GM19395 (cell line): ENCODE results near the gene CCDC88B.
A peak's percentile ranks its signal among the peaks of the same experiment; 100 is the strongest.

Experiments
- ATAC-seq: cut with Tn5 transposase; IDR thresholded peaks from one replicate; pipeline ENCODE4 v1.9.1; 2021; ENCODE audit warnings: mild to moderate bottlenecking, moderate library complexity; ENCODE audit not compliant: unreplicated experiment

The CCDC88B gene

GRCh38 chr11:64339754-64340408 is at the start of gene CCDC88B:
Gene CCDC88B, plus strand, starts transcription at chr11:64340204. Its CDS starts 63 bp downstream, at chr11:64340267.
- peak; percentile 61 for ATAC-seq

- no peak for ATAC-seq
Observed at GRCh38 chr11:64290352-64291261, 49.4 kb upstream of the CCDC88B start.

DNA sequence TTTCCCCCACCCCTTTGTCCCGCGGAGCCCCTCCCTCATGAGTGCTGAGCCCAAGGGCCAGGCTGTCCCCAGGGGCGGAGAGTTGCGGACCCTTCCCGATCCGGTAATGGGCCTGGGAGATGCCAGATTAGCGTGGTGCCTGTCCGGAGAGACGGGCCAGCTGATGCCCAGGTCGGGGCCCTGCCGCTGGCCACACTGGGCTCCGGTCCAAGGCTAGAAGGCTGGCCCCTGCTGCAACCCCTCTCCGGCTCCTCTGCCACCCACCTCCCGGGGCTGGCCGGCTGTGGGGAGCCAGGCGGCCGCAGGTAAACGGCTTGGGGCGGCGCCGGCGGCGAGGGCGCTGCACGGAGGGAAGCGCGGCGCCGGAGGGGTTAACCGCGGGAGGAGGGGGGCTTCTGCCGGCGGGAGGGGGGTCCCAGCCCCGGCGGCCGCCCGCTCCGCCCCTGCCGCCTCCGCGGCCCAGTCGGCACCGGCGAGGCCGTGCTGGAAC is 48.7 kb upstream of the CCDC88B start, which contains the start of gene KCNK4:
KCNK4 (plus strand) TSS at position 41 of the 490 bp plus-strand sequence. CDS start 1,717 bp downstream, outside the sequence.
- no peak for ATAC-seq

GRCh38 chr11:64291752-64292459 is 48.1 kb upstream of the CCDC88B start:
- no peak for ATAC-seq

- no peak for ATAC-seq
Observed at GRCh38 chr11:64292460-64293254, 47.3 kb upstream of the CCDC88B start.

DNA sequence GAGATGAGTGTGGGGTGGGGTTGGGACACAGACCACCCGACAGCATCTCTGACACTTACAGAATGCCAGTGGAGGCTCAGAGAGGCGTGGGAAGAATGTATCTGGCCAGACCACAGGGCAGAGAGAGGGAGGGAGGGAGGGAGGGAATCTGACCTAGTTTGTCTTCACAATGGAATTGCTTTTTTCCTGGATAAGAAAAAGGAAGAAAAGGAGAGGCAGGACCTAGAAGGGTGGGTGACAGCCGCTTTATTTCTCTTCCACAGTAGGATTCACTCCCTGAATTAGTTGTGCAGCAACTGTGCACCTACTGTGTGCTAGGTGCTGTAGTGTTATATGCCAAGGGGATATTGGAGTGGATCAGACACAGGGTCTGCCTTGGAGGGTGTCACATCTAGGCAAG is 45.2 kb upstream of the CCDC88B start:
- no peak for ATAC-seq

GRCh38 chr11:64295760-64296159 is 44.2 kb upstream of the CCDC88B start:
- no peak for ATAC-seq

DNA sequence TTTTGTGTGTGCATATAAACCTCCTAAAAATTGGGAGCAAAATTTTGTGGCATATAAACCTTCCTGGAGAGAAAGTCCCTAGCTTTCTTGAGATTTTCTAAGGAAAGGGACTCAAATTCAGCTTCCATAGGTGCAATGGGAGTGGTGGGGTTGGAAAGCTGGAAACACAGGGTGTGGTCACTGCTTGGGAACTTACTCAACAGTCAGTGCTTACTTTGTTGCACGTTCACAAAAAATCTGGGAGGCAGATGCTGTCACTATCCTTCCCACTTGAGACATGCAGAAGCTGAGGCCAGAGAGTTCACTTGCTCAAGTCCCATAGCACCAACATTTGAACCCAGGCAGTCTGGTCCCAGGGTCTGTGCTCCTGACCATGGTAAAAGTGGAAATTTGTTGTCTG is 43.8 kb upstream of the CCDC88B start:
- ATAC-seq: no peak

GRCh38 chr11:64296830-64297698 is 42.9 kb upstream of the CCDC88B start:
- no peak for ATAC-seq

- no peak for ATAC-seq
Observed at GRCh38 chr11:64297699-64298358, 42.2 kb upstream of the CCDC88B start.

GRCh38 chr11:64298966-64299846 is 40.8 kb upstream of the CCDC88B start:
- no peak for ATAC-seq

- ATAC-seq: no peak
Observed at GRCh38 chr11:64299847-64300648, 40.0 kb upstream of the CCDC88B start, which contains the start of gene CATSPERZ. Gene CATSPERZ, plus strand, starts transcription at chr11:64300358. Its CDS starts 53 bp downstream, at chr11:64300411.

GRCh38 chr11:64303109-64304031 is 36.6 kb upstream of the CCDC88B start:
- ATAC-seq: no peak

GRCh38 chr11:64304032-64304315 is 36.0 kb upstream of the CCDC88B start:
- ATAC-seq: no peak

DNA sequence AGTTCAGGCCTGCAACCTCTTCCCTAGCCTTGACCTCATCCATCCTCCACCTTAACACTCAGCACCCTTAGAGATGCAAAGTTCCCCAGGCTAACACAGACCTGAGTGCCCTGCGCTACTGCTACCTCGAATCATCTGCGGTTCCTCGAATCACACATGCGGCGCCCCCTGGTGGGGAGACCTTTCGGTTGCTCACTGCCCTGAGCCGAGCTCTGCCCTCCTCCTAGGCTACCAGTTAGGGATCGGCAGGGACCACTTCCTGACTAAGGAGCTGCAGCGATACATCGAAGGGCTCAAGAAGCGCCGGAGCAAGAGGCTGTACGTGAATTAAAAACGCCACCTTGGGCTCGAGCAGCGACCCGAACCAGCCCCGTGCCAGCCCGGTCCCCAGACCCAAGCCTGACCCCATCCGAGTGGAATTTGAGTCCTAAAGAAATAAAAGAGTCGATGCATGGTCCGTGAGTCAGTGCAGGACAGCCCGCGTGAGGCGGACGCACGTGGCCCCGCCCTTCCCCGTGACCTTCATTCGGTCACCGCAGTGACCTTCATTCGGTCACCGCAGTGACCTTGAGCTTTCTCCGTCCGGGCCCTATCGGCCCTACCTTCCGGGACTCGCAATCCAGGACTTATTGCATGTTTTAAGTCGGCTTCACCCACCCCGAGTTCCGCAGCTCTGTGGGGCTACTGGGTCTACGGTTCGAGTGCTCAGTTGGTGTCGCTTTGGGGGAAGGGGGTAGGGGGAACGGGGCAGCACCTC is 35.5 kb upstream of the CCDC88B start:
- ATAC-seq: peak; percentile 43
